Body of pancreas (tissue), 4 donors: ENCODE results near the gene PRKACA. TPM values are rescaled to one million over a fixed set of nuclear protein-coding genes. Genes with fewer than 3 reads are reported as not detected.

ENCODE experiments used
- ATAC-seq: fragments of 150-250 bp; one replicate; pipeline ENCODE4 v1.9.1; 2016
- DNase-seq, 4 donors: peaks; one replicate each; pipeline ENCODE4 v3.0.0-alpha.2; 2019
- H3K27ac ChIP-seq, 4 donors: fragments of 200-600 bp; sonication (generic); 1 replicate in 3 of 4; 2 replicates in 1 of 4; pipeline versions ENCODE4 v1.5.1 to v1.6.1; 2016 to 2019; ENCODE audit warnings: mild to moderate bottlenecking in 1 of 4, mixed read lengths in 1 of 4, moderate library complexity in 1 of 4
- H3K27me3 ChIP-seq, 2 donors: fragments of 200-600 bp; sonication (generic); one replicate each; pipeline ENCODE4 v1.6.0; 2016; ENCODE audit warnings: mild to moderate bottlenecking in 1 of 2
- H3K36me3 ChIP-seq, 2 donors: fragments of 200-600 bp; sonication (generic); replicated peaks in 1 of 2; 2 replicates each; pipeline ENCODE4 v1.5.1; 2016; ENCODE audit warnings: low read depth in 2 of 2; ENCODE audit not compliant: insufficient read depth in 1 of 2
- H3K4me1 ChIP-seq: fragments of 200-600 bp; sonication (generic); one replicate; pipeline ENCODE4 v1.6.0; 2016
- H3K4me3 ChIP-seq, 2 donors: fragments of 200-600 bp; sonication (generic); 1 replicate in 1 of 2; 2 replicates in 1 of 2; pipeline ENCODE4 v1.5.1; 2016 to 2019
- H3K9me3 ChIP-seq, 3 donors: fragments of 200-600 bp; sonication (generic); 1 replicate in 2 of 3; 2 replicates in 1 of 3; pipeline ENCODE4 v1.5.1; 2016
- POLR2A ChIP-seq, 3 donors: fragments of 450-650 bp; IDR thresholded peaks; one replicate each; pipeline ENCODE4 v1.6.1; 2016; ENCODE audit warnings: antibody characterized with exemption in 3 of 3, mild to moderate bottlenecking in 2 of 3
- WGBS, 2 donors: methylation state at CpG; one replicate each; pipeline ENCODE4 v1.1.5; 2017; 5-methylcytosine and 5-hydroxymethylcytosine counted together
- intact Hi-C: fragments of 100-400 bp; cut with DNase I; formaldehyde crosslinking; loops from one replicate; pipeline ENCODE4 v1.15.1; 2023
- total RNA-seq, 2 donors: library from RNA; depleted of rRNA; stranded (reverse); fragments of >200 nt; gene quantifications; one replicate each; pipeline ENCODE4 v1.1.0, GENCODE V29; 2016
- TF ChIP-seq, protein P1 (sequence below), 7 experiments: fragments of 450-650 bp in 4 of 7; fragments of 200-600 bp in 3 of 7; sonication (generic) in 3 of 7; IDR thresholded peaks; one replicate each; pipeline ENCODE4 v1.5.1; 2016 to 2019; ENCODE audit warnings: antibody characterized with exemption in 7 of 7

The PRKACA gene
- total RNA-seq, 2 donors from 2014 or later = 15.5 to 22.6 TPM

DNA sequence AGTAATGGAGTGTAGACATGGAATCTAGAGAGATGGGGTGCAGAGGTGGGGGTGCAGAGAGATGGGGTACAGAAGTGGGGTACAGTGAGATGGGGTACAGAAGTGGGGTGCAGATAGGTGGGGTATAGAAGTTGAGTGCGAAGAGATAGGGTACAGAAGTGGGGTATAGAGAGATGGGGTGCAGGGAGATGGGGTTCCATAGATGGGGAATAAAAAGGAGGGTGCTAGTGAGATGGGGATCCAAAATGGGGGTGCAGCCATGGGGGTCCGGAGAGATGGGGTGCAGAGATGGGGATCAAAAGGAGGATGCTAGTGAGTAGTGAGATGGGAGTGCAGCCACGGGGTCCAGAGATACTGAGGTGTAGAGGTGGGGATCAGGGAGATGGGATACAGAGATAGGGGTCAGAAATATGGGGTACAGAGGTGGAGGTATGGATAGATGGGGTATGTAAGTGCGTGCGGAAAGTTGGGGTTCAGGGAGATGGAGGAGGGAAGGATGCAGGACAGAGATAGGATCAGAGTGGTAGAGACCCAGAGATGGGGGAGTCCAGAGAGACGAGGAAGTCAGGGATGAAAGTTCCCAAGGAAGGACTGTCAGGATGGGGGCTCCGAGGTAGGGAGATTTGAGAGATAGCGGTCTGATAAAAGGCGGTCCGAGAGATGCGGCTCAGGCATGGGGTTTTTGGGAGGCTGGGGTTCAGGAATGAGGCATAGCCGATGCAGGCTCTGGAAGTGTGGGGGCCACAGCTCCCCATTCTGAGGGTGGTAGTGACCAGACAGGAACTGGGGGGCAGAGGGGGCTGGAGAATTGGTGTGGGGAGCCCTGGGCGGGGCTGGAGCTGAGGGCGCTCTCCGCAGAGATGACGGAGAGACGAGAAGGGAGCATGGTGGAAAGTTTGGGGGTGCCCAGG, 59.1 kb downstream of the PRKACA start:
- Histone ChIP-seq H3K27ac (no peak overlapping the region), H3K4me1 (peaks cover 48% of the 10 kb centered on the region), H3K27me3 (no peaks in the 10 kb centered on the region), H3K36me3 (peaks cover 0 to 13% of the 10 kb centered on the region in 2 donors), H3K9me3 (no peaks in the 10 kb centered on the region), H3K4me3 (no peak overlapping the region)
- intact Hi-C loops = loop anchor here (10.0 kb wide), 1 partner anchor 184 kb away; the partner anchor contains the start of gene NANOS3
- 28 to 70% methylated on average over 17 of the region's 17 CpGs for WGBS, 2 donors
- ATAC-seq = no peak
- DNase-seq = no peak
- TF ChIP-seq, protein P1, sequence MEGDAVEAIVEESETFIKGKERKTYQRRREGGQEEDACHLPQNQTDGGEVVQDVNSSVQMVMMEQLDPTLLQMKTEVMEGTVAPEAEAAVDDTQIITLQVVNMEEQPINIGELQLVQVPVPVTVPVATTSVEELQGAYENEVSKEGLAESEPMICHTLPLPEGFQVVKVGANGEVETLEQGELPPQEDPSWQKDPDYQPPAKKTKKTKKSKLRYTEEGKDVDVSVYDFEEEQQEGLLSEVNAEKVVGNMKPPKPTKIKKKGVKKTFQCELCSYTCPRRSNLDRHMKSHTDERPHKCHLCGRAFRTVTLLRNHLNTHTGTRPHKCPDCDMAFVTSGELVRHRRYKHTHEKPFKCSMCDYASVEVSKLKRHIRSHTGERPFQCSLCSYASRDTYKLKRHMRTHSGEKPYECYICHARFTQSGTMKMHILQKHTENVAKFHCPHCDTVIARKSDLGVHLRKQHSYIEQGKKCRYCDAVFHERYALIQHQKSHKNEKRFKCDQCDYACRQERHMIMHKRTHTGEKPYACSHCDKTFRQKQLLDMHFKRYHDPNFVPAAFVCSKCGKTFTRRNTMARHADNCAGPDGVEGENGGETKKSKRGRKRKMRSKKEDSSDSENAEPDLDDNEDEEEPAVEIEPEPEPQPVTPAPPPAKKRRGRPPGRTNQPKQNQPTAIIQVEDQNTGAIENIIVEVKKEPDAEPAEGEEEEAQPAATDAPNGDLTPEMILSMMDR (IDR thresholded peaks at IDR 0.05) = no peak
- no peak for TF ChIP-seq POLR2A (IDR thresholded peaks at IDR 0.05)

DNA sequence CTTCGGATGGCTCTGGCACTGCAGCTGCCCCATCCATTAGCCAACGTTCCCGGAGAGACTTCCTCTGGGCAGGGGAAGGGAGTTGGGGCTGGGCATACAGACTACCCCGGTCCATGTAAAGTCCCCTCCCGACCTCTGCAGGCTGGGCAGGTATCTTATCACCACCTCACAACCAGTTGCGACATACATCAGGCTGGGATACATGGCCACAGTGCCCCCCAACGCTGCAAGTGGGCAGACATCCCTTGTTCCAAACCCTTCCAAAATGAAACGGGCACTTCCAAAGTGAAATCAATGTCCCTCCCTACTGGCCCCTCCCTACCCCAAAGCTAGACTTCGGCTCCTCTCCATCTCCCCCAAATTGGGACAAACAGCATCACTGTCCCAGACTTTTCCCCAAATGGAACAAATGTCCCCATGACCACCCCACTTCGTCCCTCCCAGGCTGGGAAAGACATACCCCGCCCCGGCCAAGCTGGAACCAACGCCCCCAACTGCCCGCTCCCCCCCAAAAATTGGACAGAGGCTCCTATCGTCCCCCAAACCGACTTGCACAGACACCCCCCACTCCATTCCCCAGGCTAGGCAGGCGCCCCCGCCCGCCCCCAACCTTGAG, 60.7 kb downstream of the PRKACA start:
- no peaks in the 10 kb centered on the region for H3K27me3 ChIP-seq
- DNase-seq (no peak), ATAC-seq (no peak)
- WGBS, 2 donors = 46 to 86% methylated on average over 5 to 15 of the region's 19 CpGs
- peaks cover 38% of the 10 kb centered on the region for H3K4me1 ChIP-seq
- H3K9me3 ChIP-seq = no peaks in the 10 kb centered on the region
- peaks cover 0 to 13% of the 10 kb centered on the region in 2 donors for H3K36me3 ChIP-seq
- H3K27ac ChIP-seq = no peak overlapping the region
- no peak overlapping the region for H3K4me3 ChIP-seq
- intact Hi-C loops = loop anchor here (10.0 kb wide), 1 partner anchor 182 kb away; the partner anchor contains the start of gene NANOS3
- no peak for TF ChIP-seq POLR2A (IDR thresholded peaks at IDR 0.05)
- TF ChIP-seq, protein P1 (IDR thresholded peaks at IDR 0.05) = no peak

- H3K27ac ChIP-seq = no peak overlapping the region
- peaks cover 35% of the 10 kb centered on the region for H3K4me1 ChIP-seq
- no peak for ATAC-seq
- H3K36me3 ChIP-seq = peaks cover 0 to 13% of the 10 kb centered on the region in 2 donors
- TF ChIP-seq, protein P1 (IDR thresholded peaks at IDR 0.05) = no peak
- TF ChIP-seq POLR2A (IDR thresholded peaks at IDR 0.05) = no peak
- DNase-seq = no peak
- no peaks in the 10 kb centered on the region for H3K9me3 ChIP-seq
- intact Hi-C loops = loop anchor here (10.0 kb wide), 1 partner anchor 181 kb away; the partner anchor contains the start of gene NANOS3
- no peak overlapping the region for H3K4me3 ChIP-seq
- H3K27me3 ChIP-seq = no peaks in the 10 kb centered on the region
- 90 to 100% methylated on average over 2 to 10 of the region's 10 CpGs for WGBS, 2 donors
Measured at GRCh38 chr19:14056069-14056666, 61.4 kb downstream of the PRKACA start.

GRCh38 chr19:14055396-14055795, 62.2 kb downstream of the PRKACA start:
- DNase-seq = no peak

More at GRCh38 chr19:14055396-14055795, 62.2 kb downstream of the PRKACA start:
- H3K9me3 ChIP-seq = no peaks in the 10 kb centered on the region
- peaks cover 27% of the 10 kb centered on the region for H3K4me1 ChIP-seq
- no peaks in the 10 kb centered on the region for H3K27me3 ChIP-seq
- intact Hi-C loops = loop anchor here (10.0 kb wide), 1 partner anchor 181 kb away; the partner anchor contains the start of gene NANOS3
- ATAC-seq = no peak
- H3K27ac ChIP-seq = no peak overlapping the region
- H3K4me3 ChIP-seq = no peak overlapping the region
- peaks cover 0 to 13% of the 10 kb centered on the region in 2 donors for H3K36me3 ChIP-seq
- no peak for TF ChIP-seq POLR2A (IDR thresholded peaks at IDR 0.05)
- TF ChIP-seq, protein P1 (IDR thresholded peaks at IDR 0.05) = no peak
- WGBS, 2 donors = 84 to 97% methylated on average over 3 of the region's 3 CpGs
